Measurements from ENCODE around the gene CDC37.

Gene CDC37

GRCh38 chr19:10403137-10404021, at the start of gene CDC37:
CDC37 (minus strand) TSS chr19:10403542; CDS start chr19:10403479, 63 bp downstream.
- DNase-seq: peak; percentile 91 to 92

GRCh38 chr19:10450853-10451609, 47.7 kb upstream of the CDC37 start:
- DNase-seq: no peak

GRCh38 chr19:10450191-10450852, 47.0 kb upstream of the CDC37 start:
- no peak for DNase-seq

- no peak for DNase-seq
These were observed 45.7 kb upstream of the CDC37 start for GRCh38 chr19:10449037-10449436.

- DNase-seq: no peak
These were observed 39.4 kb upstream of the CDC37 start for GRCh38 chr19:10442698-10443097.

GRCh38 chr19:10439588-10439987, 36.2 kb upstream of the CDC37 start:
- no peak for DNase-seq

- no peak for DNase-seq
These were observed 29.8 kb upstream of the CDC37 start for GRCh38 chr19:10433131-10433536.

- no peak for DNase-seq
These were observed 29.4 kb upstream of the CDC37 start for GRCh38 chr19:10432736-10433130.

- DNase-seq: no peak
These were observed 28.8 kb upstream of the CDC37 start for GRCh38 chr19:10431943-10432735.

GRCh38 chr19:10431254-10431942, 28.1 kb upstream of the CDC37 start:
- peak in 1 of 2 experiments; percentile 41 for DNase-seq

- DNase-seq: no peak
These were observed 27.3 kb upstream of the CDC37 start for GRCh38 chr19:10430505-10431253.

- no peak for DNase-seq
These were observed 25.6 kb upstream of the CDC37 start for GRCh38 chr19:10428996-10429381.

GRCh38 chr19:10427169-10427568, 23.8 kb upstream of the CDC37 start:
- DNase-seq: no peak

GRCh38 chr19:10424011-10424637, 20.8 kb upstream of the CDC37 start:
- peak; percentile 64 for DNase-seq

- DNase-seq: no peak
These were observed 19.5 kb upstream of the CDC37 start for GRCh38 chr19:10422846-10423245.

- DNase-seq: no peak
These were observed 18.7 kb upstream of the CDC37 start for GRCh38 chr19:10422046-10422461.

GRCh38 chr19:10421240-10422045, 18.1 kb upstream of the CDC37 start:
- DNase-seq: no peak

- peak; percentile 38 to 48 for DNase-seq
These were observed 17.3 kb upstream of the CDC37 start, which contains the start of gene PDE4A for GRCh38 chr19:10420444-10421239. PDE4A (plus strand) TSS chr19:10420538; CDS start chr19:10420765, 227 bp downstream.
